NCI-H2196 (cell line): Measurements from ENCODE around the gene BOLA2B.
A peak's percentile ranks its signal among the peaks of the same experiment; 100 is the strongest.
"Not testable (repeated sequence)": the region's sequence is repeated elsewhere in the genome, so short reads cannot be mapped to it uniquely, and the experiment has no call there.

Experiments used
- DNase-seq: peaks from one replicate; lab custom pipeline; 2025; ENCODE audit not compliant: unreplicated experiment; lab: John Stamatoyannopoulos, UW

BOLA2B gene

DNA sequence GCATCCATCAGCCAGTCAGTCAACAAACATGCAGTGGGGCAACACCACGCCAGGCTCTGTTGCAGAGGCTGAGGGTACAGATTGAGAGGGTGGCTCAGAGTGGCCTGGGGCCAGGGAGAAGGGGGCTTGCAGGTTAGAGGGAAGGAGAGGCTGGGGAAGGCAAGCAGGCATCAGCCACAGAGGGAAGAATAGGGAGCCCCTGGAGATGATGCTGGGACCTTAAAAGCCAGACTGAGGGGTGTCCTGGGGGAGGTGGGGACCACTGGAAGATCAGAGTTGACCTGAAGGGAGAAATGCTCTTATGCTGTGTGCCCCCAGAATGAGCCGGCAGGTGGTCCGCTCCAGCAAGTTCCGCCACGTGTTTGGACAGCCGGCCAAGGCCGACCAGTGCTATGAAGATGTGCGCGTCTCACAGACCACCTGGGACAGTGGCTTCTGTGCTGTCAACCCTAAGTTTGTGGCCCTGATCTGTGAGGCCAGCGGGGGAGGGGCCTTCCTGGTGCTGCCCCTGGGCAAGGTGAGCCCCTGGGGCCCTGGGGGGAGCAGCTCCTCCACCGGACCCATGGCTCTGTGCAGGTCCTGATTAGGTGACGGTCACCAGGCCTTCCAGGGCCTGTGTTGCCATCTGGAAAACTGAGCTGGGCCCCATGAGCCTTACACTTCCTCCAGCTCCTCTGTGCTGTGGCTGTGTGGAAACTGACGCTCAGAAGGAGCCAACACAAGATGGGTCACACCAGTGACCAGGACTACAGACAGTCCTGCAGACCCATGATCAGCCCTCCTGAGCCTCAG is 8.4 kb downstream of the BOLA2B start:
- DNase-seq, result no peak

DNA sequence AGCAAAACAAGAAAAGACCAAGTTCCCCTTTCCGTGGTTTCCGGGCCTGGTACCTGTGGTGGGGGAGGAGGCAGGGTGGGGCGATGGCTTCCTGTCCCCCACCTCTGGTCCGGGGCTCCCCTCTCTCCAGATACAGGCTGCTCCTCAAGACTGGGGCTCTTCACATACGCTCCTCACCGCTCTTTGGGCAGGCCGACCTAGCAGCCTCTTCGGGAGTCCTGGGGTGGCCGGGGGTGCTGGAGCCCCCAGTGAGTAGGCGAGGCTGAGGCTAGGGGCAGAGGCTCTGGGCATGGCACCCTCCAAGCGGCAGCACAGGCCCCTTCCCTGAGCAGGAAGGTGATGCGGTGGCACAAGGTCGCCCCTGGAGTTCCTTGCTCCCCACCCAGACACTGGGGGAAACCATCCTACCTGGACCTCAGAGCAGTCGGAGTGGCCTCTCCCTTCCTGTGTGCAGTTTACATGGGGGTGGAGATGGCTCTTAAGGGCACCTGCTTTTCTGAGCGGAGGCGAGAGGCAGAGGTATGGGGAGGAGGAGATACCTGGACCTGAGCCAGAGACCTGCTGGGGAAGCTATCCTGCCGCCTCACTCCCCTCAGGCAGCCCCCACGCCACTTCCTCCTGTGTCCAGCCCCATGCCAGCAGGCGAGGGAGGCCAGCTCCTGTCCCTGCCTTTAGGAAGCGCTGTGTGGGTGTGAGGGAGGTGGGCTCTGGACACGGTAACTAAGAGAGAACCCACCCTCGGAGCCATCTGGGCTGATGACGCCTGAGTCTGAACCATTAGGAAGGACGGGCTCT is 9.2 kb downstream of the BOLA2B start:
- DNase-seq, result peak; percentile 63

DNA sequence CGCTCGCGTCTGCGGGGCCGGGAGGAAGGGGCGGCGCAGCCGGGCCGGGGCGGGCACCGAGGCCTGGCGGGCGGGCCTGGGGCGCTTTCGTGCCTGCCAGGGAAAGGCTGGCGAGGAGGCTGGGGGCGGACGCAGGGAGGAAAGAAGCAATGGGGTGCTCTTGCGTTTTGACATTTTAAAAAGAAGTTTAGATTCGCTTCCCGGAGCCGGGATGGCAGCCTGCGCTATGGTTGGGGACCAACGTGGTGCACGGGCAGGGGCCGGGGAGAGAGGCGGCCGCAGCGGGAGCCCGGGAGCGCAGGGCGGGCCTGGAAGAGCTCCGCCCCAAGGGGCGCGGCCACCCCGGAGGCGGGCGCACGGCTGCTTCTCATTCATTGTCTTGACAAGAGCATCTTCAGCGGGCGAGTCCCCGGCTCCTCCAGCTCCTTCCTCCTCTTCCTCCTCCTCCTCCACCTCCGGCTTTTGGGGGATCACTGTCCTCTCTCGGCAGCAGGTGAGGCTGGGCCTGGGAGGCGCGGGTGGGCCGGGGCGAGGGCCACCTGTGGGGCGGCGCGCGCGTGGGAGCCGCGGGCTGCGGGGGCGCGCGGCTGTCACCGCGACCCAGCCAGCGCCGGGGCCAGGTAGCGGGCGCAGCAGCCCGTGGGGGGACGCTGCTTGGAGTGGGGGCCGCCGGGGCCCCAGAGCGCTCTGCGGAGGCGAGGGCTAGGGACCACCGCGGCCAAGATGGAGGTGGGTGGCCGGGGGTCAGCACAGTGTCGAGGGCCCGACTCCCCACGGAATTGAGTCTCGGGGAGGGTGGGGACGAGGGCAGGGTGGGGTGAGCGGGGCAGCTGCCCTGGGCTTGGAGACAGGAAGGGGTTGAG is 10.0 kb downstream of the BOLA2B start, which contains the start of gene CORO1A:
Gene CORO1A, plus strand, starts transcription at position 370 of the 863 bp plus-strand sequence. CDS start 1,608 bp downstream, outside the sequence.
- peak; percentile 86 for DNase-seq

DNA sequence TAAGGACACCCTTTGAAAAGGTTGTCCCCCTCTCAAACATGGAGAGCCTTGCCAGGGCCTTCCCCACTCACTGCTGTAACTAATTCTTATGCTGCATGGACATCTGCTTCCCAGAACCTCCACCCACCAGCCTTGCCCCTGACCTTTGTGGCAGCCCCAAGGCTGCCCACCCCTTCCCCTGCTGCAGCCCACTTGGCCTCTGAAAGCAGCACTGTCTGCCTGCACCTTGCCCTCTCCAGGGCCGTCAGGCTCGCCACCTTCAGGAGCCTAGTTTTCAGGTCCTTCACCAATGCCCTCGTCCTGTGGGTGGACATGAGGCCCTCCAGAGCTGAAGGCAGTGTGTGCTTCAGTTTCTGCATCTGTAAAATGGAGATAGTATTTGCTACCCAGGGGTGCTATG is 12.7 kb downstream of the BOLA2B start:
- no peak for DNase-seq

DNA sequence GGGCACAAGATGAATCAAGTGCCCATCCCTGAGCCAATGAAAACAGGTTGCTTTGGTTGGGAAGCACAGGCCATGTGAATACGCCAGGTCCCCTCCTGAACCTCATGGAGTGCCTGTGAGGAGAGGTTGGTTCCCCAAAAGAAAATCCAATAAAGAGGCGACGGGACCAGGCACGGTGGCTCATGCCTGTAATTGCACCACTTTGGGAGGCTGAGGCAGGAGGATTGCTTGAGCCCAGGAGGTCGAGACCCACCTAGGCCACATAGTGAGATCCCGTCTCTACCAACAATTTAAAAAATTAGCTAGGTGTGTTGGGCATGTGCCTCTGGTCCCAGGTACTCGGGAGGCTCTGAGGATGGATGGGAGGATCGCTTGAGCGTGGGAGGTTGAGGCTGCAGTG is 13.5 kb downstream of the BOLA2B start:
- DNase-seq, result no peak

DNA sequence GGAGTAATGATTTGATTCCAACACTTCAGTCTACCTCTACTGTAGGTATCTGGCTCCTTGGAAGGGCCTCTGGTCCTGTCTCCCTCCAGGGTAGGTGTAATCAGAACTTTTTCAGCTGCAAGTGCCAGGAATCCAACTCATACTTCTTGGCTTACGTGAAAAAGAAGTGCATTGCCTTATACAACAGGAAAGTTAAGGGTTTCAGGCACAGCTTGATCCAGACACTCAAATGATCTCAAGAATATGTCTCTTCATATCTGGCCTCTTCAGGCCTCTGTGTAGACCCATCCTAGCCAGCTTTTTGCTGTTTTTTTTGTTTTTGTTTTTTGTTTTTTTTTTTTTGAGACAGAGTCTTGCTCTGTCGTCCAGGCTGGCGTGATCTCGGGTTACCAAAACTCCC is 14.3 kb downstream of the BOLA2B start:
- DNase-seq, result no peak

DNA sequence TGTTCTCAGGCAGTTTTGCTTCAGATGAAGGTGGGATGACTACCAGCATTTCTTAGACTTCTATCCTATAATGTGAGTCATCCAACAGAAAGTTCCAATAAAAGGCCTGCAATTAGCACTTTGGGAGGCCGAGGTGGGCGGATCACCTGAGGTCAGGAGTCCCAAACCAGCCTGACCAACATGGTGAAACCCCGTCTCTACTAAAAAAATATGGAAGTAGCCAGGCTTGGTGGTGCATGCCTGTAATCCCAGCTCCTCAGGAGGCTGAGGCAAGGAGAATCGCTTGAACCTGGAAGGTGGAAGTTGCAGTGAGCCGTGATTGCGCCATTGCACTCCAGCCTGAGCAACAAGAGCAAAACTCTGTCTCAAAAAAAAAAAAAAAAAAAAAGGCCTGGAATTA is 16.6 kb downstream of the BOLA2B start:
- DNase-seq, result not testable (repeated sequence)

DNA sequence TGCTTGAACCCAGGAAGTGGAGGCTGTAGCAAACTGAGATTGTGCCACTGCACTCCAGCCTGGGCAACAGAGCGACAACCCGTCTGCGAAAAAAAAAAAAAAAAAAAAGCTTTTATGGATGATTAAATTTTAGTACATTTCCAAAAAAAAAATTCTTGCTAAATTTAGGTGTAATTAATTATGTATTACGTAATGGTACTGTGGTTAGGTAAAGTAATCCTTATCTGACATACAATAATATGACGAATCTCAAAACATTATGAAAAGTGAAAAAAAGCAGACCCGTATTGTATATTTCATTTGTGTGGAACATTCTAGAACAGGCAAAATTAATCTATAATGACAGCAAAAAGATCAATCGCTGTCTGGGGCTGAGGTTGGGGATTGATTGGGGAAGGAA is 20.4 kb downstream of the BOLA2B start:
- no peak for DNase-seq

DNA sequence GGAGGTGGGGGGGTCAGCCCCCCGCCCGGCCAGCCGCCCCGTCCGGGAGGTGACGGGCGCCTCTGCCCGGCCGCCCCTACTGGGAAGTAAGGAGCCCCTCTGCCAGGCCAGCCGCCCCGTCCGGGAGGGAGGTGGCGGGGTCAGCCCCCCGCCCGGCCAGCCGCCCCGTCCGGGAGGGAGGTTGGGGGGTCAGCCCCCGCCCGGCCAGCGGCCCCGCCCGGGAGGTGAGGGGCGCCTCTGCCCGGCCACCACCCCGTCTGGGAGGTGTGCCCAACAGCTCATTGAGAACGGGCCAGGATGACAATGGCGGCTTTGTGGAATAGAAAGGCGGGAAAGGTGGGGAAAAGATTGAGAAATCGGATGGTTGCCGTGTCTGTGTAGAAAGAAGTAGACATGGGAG is 23.3 kb downstream of the BOLA2B start:
- DNase-seq, result not testable (repeated sequence)

DNA sequence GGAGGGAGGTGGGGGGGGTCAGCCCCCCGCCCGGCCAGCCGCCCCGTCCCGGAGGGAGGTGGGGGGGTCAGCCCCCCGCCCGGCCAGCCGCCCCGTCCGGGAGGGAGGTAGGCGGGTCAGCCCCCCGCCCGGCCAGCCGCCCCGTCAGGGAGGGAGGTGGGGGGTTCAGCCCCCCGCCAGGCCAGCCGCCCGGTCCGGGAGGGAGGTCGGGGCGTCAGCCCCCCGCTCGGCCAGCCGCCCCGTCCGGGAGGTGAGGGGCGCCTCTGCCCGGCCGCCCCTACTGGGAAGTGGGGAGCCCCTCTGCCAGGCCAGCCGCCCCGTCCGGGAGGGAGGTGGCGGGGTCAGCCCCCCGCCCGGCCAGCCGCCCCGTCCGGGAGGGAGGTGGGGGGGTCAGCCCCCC is 24.1 kb downstream of the BOLA2B start:
- not testable (repeated sequence) for DNase-seq

DNA sequence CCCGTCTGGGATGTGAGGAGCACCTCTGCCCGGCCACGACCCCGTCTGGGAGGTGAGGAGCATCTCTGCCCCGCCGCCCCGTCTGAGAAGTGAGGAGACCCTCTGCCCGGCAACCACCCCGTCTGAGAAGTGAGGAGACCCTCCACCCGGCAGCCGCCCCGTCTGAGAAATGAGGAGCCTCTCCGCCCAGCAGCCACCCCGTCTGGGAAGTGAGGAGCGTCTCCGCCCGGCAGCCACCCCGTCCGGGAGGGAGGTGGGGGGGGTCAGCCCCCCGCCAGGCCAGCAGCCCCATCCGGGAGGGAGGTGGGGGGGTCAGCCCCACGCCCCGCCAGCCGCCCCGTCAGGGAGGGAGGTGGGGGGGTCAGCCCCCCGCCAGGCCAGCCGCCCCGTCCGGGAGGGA is 24.7 kb downstream of the BOLA2B start:
- DNase-seq, result not testable (repeated sequence)

DNA sequence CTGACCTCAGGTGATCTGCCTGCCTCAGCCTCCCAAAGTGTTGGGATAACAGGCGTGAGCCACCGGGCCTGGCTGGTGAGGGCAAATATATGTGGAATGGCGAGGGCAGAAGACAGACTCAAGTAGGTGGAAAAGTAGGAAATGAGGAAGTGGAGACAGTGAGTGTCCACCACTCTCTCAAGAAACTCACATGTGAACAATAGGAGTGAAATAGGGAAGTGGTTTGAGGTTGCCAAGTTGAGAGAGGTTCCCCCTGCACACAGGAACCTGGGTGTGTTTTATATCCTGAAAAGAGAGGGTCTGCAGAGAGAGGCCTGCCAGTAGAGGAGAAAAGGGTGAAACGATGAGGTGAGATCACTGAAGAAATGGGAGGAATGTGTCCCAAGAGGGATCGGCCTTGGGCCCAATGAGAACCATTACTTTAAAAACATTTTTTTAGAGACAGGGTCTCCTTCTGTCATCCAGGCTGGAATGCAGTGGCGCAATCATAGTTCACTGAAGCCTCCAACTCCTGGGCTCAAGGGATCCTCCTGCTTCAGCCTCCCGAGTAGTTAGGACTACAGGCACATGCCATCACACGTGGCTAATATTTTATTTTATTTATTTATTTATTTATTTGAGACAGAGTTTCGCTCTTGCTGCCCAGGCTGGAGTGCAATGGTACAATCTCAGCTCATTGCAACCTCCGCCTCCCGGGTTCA is 27.1 kb downstream of the BOLA2B start:
- no peak for DNase-seq

DNA sequence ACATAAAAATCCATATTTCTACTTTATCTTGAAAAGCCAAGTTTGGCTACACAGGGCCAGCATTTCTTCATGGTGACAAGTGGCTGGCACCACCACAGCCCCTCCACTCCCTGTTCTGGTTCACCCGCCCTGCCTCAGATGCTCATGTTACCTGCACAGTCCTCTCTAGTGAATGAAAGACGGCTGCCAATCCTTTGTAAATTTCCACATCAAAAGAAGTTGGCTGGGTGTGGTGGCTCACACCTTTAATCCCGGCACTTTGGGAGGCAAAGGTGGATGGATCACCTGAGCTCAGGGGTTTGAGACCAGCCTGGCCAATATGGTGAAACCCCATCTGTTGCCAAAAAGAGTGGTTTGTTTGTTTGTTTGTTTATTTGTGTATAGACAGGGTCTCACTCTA is 29.9 kb downstream of the BOLA2B start:
- no peak for DNase-seq

DNA sequence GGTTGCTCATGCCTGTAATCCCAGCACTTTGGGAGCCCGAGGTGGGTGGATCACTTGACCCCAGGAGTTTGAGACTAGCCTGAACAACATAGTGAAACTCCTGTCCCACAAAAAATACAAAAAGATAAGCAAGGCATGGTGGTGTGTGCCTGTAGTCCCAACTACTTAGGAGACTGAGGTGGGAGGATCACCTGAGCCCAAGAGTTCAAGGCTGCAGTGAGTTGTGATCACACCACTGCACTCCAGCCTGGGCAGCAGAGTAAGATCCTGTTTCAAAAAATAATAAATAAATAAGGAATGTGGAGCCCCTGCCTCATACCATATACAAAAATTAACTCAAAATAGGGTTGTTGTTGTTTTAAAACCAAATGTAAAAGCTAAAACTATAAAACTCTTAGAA is 36.3 kb downstream of the BOLA2B start:
- no peak for DNase-seq

DNA sequence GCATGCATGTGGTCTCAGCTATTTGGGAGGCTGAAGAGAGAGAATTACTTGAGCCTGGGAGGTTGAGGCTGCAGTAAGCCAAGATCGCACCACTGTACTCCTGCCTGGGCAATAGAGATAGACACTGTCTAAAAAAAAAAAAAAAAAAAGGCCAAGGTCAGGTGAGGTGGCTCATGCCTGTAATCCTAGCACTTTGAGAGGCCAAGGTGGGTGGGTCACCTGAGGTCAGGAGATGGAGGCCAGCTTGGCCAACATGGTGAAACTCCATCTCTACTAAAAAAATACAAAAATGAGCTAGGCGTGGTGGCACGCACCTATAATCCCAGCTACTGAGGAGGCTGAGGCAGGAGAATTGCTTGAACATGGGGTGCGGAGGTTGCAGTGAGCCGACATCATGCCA is 38.3 kb downstream of the BOLA2B start:
- no peak for DNase-seq

DNA sequence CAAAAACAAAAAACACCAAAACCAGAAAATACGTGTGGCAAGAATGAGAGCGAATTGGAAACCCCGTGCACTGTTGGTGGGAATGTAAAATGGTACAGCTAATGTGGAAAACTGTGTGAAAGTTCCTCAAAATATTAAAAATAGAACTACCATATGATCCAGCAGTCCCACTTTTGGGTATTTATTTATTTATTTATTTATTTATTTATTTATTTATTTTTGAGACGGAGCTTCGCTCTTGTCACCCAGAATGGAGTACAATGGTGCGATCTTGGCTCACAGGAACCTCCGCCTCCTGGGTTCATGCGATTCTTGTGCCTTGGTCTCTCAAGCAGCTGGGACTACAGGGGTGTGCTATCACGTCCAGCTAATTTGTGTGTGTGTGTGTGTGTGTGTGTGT is 40.9 kb downstream of the BOLA2B start:
- no peak for DNase-seq

DNA sequence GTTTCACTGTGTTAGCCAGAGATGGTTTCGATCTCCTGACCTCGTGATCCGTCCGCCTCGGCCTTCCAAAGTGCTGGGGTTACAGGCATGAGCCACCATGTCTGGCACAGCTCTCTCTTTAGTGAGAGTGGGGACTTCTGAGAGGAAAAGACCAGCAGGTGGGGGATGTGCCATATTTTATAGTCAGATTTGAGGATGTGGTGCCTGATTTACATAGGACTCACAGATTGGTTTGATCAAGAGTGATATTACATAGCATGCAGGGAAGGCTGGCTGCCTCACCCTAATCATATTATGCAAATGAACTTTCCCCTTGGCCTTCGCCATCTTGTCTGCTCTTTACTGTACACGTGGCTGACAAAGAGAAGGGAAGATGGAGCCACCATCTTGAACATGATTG is 42.4 kb downstream of the BOLA2B start:
- DNase-seq, result no peak

DNA sequence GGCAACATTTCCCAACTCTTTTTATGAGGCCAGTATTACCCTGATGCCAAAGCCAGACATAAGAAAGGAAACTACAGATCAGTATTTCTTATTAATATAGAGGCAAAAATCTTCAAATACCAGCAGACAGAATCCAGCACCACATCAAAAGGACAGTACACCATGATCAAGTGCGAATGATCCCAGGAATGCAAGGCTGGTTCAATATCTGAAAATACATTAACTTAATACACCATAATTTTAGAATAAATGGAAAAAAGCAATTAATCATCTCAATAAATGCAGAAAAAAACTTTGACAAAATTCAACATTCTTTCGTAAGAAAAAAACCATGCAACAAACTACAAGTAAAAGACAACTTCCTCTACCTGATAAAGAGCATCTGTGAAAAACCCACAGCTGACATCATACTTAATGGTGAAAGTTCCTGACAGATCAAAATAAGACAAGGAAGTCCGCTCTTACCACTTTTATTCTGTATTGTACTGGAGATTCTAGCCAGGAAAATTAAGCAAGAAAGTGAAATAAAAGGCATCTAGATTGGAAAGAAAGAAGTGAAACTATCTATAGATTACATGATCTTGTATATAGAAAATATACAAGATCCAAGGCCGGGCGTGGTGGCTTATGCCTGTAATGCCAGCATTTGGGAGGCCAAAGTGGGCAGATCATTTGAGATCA is 44.1 kb downstream of the BOLA2B start:
- no peak for DNase-seq

DNA sequence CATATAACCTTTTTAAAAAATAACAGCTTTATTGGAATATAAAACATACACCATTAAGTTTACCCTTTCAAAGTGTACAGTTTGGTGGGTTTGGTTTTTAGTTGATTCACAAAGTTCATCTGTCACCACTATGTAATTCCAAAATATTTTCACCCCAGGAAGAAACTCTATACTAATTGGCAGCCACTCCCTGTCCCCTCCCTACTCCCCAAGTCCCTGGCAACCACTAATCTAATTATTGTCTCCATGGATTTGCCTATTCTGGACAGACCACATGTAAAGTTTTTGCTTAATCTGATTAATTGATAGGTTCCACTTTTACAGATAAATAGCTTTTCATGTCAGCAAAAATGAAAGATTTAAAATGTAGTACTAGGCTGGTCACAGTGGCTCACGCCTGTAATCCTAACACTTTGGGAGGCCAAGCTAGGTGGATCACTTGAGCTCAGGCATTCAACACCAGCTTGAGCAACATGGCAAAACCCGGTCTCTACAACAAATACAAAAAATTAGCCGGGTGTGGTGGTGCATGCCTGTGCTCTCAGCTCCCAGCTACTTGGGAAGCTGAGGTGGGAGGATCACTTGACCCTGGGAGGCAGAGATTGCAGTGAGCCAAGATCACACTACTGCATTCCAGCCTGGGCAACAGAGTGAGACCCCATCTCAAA is 45.5 kb downstream of the BOLA2B start:
- DNase-seq, result no peak

DNA sequence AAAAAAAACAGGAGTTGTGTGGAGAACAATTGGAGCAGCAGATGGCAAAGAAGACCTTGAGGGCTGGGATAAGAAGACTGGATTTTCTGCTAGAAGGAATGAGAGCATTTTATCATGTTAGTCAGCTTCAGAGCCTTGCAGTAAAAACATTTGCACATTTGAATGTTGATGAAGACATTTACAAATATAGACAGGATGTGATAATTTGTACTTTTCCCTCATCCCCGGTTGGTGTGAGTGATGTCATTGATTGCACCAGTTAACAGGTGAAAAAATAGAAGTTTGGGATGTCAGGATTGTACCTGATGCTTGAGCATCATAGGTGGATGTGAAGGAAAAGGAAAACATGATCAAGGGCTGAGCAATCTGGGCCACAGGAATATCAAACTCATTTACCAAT is 47.8 kb downstream of the BOLA2B start:
- DNase-seq, result no peak
